CMK (cell line): Measurements from ENCODE around the gene VAPA.

Experiments
- DNase-seq: peaks from one replicate; pipeline ENCODE4 v3.0.0-alpha.2; 2010; ENCODE audit warnings: low read depth

VAPA gene

GRCh38 chr18:9974279-9974915 lies 60.6 kb downstream of the VAPA start:
- no peak for DNase-seq

GRCh38 chr18:9975658-9976057 lies 61.8 kb downstream of the VAPA start:
- no peak for DNase-seq

- DNase-seq, result no peak
Observed at GRCh38 chr18:9982711-9983110, 68.9 kb downstream of the VAPA start.

GRCh38 chr18:9984080-9984479 lies 70.3 kb downstream of the VAPA start:
- no peak for DNase-seq

GRCh38 chr18:9985641-9986040 lies 71.8 kb downstream of the VAPA start:
- DNase-seq, result no peak

- no peak for DNase-seq
Observed at GRCh38 chr18:9986156-9986930, 72.5 kb downstream of the VAPA start.

- DNase-seq, result no peak
Observed at GRCh38 chr18:9987345-9987744, 73.5 kb downstream of the VAPA start.

GRCh38 chr18:9987931-9988330 lies 74.1 kb downstream of the VAPA start:
- no peak for DNase-seq

- no peak for DNase-seq
Observed at GRCh38 chr18:9988665-9989064, 74.8 kb downstream of the VAPA start.

- DNase-seq, result no peak
Observed at GRCh38 chr18:9989481-9989880, 75.7 kb downstream of the VAPA start.

- no peak for DNase-seq
Observed at GRCh38 chr18:9991011-9992000, 77.5 kb downstream of the VAPA start.

- DNase-seq, result no peak
Observed at GRCh38 chr18:9992300-9992972, 78.6 kb downstream of the VAPA start.

- no peak for DNase-seq
Observed at GRCh38 chr18:9992973-9993520, 79.2 kb downstream of the VAPA start.

- no peak for DNase-seq
Observed at GRCh38 chr18:9993521-9994025, 79.8 kb downstream of the VAPA start.

- no peak for DNase-seq
Observed at GRCh38 chr18:9994026-9994570, 80.3 kb downstream of the VAPA start.

GRCh38 chr18:9994701-9995235 lies 81.0 kb downstream of the VAPA start:
- DNase-seq, result no peak

- no peak for DNase-seq
Observed at GRCh38 chr18:9995631-9996030, 81.8 kb downstream of the VAPA start.

- no peak for DNase-seq
Observed at GRCh38 chr18:9996094-9996493, 82.3 kb downstream of the VAPA start.

GRCh38 chr18:9997711-9998110 lies 83.9 kb downstream of the VAPA start:
- no peak for DNase-seq

GRCh38 chr18:9998330-9998729 lies 84.5 kb downstream of the VAPA start:
- DNase-seq, result no peak

GRCh38 chr18:10002280-10002679 lies 88.5 kb downstream of the VAPA start:
- DNase-seq, result no peak
